HepG2 (cell line): ENCODE measurements around the gene HTRA3. TPM values are rescaled to one million over a fixed set of nuclear protein-coding genes. Genes with fewer than 3 reads are reported as not detected.
A peak's percentile ranks its signal among the peaks of the same experiment; 100 is the strongest.

Experiments used
- LCORL ChIP-seq, 2 experiments: fragments of 450-650 bp in 1 of 2; sonication (generic) in 1 of 2; formaldehyde crosslinking in 1 of 2; IDR thresholded peaks; 2 replicates each; pipeline versions ENCODE4 v1.5.0 to v1.6.1; 2017 to 2020; ENCODE audit warnings: antibody characterized with exemption in 1 of 2, missing genetic modification reagents in 1 of 2
- MATR3 ChIP-seq: sonication (generic); formaldehyde crosslinking; IDR thresholded peaks from 2 replicates; pipeline ENCODE4 v1.4.0; 2020; ENCODE audit warnings: missing genetic modification reagents
- MEIS1 ChIP-seq: sonication (generic); formaldehyde crosslinking; IDR thresholded peaks from 2 replicates; pipeline ENCODE4 v1.9.0; 2021; ENCODE audit warnings: mild to moderate bottlenecking, missing genetic modification reagents, moderate library complexity, borderline replicate concordance
- POLR2AphosphoS2 ChIP-seq: IDR thresholded peaks from 2 replicates; pipeline ENCODE4 v1.6.1; 2011; ENCODE audit warnings: low read depth, low read length, improper control_type of control experiment
- SNRNP70 ChIP-seq: fragments of 200-400 bp; formaldehyde crosslinking; IDR thresholded peaks from 2 replicates; pipeline ENCODE4 v1.6.1; 2017; ENCODE audit warnings: mild to moderate bottlenecking, low read depth, low read length, moderate library complexity
- ZNF674 ChIP-seq: sonication (generic); formaldehyde crosslinking; IDR thresholded peaks from 2 replicates; pipeline ENCODE4 v1.5.0; 2020; ENCODE audit warnings: low read depth, mild to moderate bottlenecking, missing genetic modification reagents
- ZNF747 ChIP-seq: sonication (generic); formaldehyde crosslinking; IDR thresholded peaks from 2 replicates; pipeline ENCODE4 v1.8.1; 2023; ENCODE audit warnings: missing genetic modification reagents, mild to moderate bottlenecking, borderline replicate concordance
- polyA plus RNA-seq, 8 experiments: library from polyadenylated mRNA; depleted of rRNA in 3 of 8; stranded (reverse) in 7 of 8; unstranded in 1 of 8; fragments of >200 nt; fragmentation: Illumina TruSeq in 4 of 8; extraction: Trizol in 4 of 8; gene quantifications; 2 replicates each; pipeline versions ENCODE4 v1.2.1 to v1.2.3, GENCODE V29; 2011 to 2016; ENCODE audit warnings: low read depth in 4 of 8, missing spikeins in 1 of 8, mixed read lengths in 1 of 8; ENCODE audit not compliant: insufficient read depth in 1 of 8
- total RNA-seq, 5 experiments: library from RNA; depleted of rRNA; stranded (reverse); fragments of >200 nt; fragmentation: Illumina TruSeq; extraction: Trizol; gene quantifications; 2 replicates each; pipeline ENCODE4 v1.2.3, GENCODE V29; 2016; ENCODE audit warnings: low read depth in 1 of 5
- TF ChIP-seq, protein P1 (sequence below): sonication (generic); formaldehyde crosslinking; IDR thresholded peaks from 2 replicates; pipeline ENCODE4 v1.4.0; 2020; ENCODE audit warnings: mild to moderate bottlenecking, missing genetic modification reagents
- TF ChIP-seq, protein P2 (sequence below): sonication (generic); formaldehyde crosslinking; IDR thresholded peaks from 2 replicates; pipeline ENCODE4 v1.4.0; 2020; ENCODE audit warnings: low read depth, mild to moderate bottlenecking, missing genetic modification reagents
- TF ChIP-seq, protein P3 (sequence below), 2 experiments: sonication (generic) in 1 of 2; formaldehyde crosslinking in 1 of 2; IDR thresholded peaks; 2 replicates each; pipeline versions ENCODE4 v1.4.0 to v1.6.1; 2018 to 2020; ENCODE audit warnings: missing genetic modification reagents in 2 of 2, borderline replicate concordance in 1 of 2, low read depth in 1 of 2, mild to moderate bottlenecking in 1 of 2, missing biosample characterization in 1 of 2
- TF ChIP-seq, protein P4 (sequence below): sonication (generic); formaldehyde crosslinking; IDR thresholded peaks from 2 replicates; pipeline ENCODE4 v1.9.0; 2022; ENCODE audit warnings: missing genetic modification reagents, mild to moderate bottlenecking, borderline replicate concordance
- TF ChIP-seq, protein P5 (sequence below): sonication (generic); formaldehyde crosslinking; IDR thresholded peaks from 2 replicates; pipeline ENCODE4 v1.5.0; 2020; ENCODE audit warnings: missing genetic modification reagents

Gene HTRA3
- total and polyA plus RNA-seq, 2 of the 13 experiments (the other 11 are each of a cell fraction or from before 2014, with no cell fraction given), result 0.17 TPM; not detected in 1

DNA sequence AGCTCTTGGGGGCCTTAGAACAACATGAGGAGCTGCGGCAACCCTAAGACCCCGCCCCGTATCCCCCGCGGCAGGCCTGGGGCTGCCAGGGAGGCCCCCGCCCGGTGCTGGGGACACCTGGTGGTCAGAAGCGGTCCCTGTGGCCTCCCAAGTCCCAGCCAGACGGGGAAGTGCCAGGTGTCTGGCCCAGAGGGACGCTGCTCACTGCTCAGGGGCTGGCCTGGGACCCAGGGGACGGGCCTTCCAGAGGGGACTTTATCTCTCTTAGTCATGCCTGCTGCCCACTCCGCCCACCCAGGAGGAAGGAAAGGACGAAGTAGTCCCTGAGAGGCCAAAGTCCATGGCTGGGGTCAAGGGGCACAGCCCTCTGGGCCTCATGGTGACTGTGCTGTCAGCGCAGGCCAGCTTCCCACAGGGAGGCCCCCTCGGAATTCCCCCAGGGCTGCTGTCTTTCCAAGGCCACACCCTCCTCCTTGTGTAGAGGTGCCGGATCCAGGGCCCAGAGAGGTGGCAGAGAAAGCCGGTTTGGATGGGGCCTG, 31.0 kb upstream of the HTRA3 start (continued):
- TF ChIP-seq, protein P1, sequence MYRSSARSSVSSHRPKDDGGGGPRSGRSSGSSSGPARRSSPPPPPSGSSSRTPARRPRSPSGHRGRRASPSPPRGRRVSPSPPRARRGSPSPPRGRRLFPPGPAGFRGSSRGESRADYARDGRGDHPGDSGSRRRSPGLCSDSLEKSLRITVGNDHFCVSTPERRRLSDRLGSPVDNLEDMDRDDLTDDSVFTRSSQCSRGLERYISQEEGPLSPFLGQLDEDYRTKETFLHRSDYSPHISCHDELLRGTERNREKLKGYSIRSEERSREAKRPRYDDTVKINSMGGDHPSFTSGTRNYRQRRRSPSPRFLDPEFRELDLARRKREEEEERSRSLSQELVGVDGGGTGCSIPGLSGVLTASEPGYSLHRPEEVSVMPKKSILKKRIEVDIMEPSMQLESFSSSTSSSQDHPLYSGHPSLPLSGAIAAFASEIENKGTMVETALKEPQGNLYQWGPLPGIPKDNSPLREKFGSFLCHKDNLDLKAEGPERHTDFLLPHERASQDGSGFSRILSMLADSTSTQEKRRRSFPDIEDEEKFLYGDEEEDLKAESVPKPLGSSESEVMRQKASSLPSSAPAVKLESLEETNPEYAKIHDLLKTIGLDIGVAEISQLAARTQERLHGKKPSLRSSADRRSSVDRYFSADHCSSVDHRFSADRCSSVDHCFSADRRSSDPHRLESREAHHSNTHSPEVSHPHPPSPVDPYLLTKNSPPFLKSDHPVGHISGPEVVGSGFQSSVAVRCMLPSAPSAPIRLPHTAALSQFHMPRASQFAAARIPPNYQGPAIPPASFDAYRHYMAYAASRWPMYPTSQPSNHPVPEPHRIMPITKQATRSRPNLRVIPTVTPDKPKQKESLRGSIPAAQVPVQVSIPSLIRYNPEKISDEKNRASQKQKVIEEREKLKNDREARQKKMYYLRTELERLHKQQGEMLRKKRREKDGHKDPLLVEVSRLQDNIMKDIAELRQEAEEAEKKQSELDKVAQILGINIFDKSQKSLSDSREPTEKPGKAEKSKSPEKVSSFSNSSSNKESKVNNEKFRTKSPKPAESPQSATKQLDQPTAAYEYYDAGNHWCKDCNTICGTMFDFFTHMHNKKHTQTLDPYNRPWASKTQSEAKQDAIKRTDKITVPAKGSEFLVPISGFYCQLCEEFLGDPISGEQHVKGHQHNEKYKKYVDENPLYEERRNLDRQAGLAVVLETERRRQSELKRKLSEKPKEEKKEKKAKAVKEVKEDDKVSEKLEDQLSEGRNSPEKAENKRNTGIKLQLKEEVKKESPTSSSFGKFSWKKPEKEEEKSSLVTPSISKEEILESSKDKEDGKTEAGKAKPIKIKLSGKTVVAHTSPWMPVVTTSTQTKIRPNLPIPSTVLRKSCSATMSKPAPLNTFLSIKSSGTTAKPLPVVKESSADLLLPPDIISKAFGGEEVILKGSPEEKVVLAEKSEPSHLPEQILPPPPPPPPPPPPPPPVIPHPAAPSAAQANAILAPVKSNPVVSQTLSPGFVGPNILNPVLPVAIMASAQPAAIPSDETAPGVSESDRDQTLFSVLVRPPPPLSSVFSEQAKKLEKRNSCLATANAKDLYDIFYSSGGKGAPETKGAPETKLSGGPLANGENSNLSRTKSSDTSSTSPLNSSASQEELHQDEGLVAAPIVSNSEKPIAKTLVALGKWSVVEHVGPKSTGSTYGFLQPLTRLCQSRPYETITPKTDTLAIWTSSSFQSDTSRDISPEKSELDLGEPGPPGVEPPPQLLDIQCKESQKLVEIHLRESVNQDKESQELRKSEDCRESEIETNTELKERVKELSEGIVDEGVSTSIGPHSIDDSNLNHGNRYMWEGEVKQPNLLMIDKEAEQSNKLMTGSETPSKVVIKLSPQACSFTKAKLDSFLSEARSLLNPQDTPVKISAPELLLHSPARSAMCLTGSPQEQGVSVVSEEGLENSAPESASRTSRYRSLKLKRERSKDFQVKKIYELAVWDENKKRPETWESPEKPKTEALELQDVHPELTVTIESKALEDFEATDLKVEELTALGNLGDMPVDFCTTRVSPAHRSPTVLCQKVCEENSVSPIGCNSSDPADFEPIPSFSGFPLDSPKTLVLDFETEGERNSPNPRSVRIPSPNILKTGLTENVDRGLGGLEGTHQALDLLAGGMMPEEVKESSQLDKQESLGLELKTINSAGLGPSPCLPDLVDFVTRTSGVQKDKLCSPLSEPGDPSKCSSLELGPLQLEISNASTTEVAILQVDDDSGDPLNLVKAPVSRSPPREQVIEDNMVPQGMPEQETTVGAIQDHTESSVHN (CRISPR knock-in tag), result no peak
- TF ChIP-seq SNRNP70, result no peak
- TF ChIP-seq POLR2AphosphoS2, result no peak
- TF ChIP-seq, protein P2, sequence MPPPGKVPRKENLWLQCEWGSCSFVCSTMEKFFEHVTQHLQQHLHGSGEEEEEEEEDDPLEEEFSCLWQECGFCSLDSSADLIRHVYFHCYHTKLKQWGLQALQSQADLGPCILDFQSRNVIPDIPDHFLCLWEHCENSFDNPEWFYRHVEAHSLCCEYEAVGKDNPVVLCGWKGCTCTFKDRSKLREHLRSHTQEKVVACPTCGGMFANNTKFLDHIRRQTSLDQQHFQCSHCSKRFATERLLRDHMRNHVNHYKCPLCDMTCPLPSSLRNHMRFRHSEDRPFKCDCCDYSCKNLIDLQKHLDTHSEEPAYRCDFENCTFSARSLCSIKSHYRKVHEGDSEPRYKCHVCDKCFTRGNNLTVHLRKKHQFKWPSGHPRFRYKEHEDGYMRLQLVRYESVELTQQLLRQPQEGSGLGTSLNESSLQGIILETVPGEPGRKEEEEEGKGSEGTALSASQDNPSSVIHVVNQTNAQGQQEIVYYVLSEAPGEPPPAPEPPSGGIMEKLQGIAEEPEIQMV (CRISPR knock-in tag), result no peak
- TF ChIP-seq MEIS1 (CRISPR knock-in tag), result no peak
- no peak for TF ChIP-seq LCORL (IDR thresholded peaks at IDR 0.05)
- peak; percentile 62; the same call in 1 of the 2 replicates for TF ChIP-seq LCORL (CRISPR knock-in tag; IDR thresholded peaks at IDR 0.05)
- 0 out of 2 replicates have a peak, but pooled peaks have one; percentile 22 for TF ChIP-seq ZNF747 (CRISPR knock-in tag)
- TF ChIP-seq MATR3 (CRISPR knock-in tag), result no peak
- TF ChIP-seq, protein P3, sequence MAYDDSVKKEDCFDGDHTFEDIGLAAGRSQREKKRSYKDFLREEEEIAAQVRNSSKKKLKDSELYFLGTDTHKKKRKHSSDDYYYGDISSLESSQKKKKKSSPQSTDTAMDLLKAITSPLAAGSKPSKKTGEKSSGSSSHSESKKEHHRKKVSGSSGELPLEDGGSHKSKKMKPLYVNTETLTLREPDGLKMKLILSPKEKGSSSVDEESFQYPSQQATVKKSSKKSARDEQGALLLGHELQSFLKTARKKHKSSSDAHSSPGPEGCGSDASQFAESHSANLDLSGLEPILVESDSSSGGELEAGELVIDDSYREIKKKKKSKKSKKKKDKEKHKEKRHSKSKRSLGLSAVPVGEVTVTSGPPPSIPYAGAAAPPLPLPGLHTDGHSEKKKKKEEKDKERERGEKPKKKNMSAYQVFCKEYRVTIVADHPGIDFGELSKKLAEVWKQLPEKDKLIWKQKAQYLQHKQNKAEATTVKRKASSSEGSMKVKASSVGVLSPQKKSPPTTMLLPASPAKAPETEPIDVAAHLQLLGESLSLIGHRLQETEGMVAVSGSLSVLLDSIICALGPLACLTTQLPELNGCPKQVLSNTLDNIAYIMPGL (CRISPR knock-in tag; IDR thresholded peaks at IDR 0.05; ENCODE audit: borderline replicate concordance in 1 of 2, low read depth in 1 of 2), result 0 out of 4 replicates have a peak, but pooled peaks of 1 of the 2 experiments have one; percentile 21
- TF ChIP-seq, protein P4, sequence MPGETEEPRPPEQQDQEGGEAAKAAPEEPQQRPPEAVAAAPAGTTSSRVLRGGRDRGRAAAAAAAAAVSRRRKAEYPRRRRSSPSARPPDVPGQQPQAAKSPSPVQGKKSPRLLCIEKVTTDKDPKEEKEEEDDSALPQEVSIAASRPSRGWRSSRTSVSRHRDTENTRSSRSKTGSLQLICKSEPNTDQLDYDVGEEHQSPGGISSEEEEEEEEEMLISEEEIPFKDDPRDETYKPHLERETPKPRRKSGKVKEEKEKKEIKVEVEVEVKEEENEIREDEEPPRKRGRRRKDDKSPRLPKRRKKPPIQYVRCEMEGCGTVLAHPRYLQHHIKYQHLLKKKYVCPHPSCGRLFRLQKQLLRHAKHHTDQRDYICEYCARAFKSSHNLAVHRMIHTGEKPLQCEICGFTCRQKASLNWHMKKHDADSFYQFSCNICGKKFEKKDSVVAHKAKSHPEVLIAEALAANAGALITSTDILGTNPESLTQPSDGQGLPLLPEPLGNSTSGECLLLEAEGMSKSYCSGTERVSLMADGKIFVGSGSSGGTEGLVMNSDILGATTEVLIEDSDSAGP, result 0 out of 2 replicates have a peak, but pooled peaks have one; percentile 35
- TF ChIP-seq, protein P5, sequence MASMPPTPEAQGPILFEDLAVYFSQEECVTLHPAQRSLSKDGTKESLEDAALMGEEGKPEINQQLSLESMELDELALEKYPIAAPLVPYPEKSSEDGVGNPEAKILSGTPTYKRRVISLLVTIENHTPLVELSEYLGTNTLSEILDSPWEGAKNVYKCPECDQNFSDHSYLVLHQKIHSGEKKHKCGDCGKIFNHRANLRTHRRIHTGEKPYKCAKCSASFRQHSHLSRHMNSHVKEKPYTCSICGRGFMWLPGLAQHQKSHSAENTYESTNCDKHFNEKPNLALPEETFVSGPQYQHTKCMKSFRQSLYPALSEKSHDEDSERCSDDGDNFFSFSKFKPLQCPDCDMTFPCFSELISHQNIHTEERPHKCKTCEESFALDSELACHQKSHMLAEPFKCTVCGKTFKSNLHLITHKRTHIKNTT (CRISPR knock-in tag), result no peak
- TF ChIP-seq ZNF674, result no peak
